ENCODE measurements around the gene SPIN3.
"Not testable (repeated sequence)": the region's sequence is repeated elsewhere in the genome, so short reads cannot be mapped to it uniquely, and the experiment has no call there.

SPIN3 gene

GRCh38 chrX:56978172-56978571 lies 17.2 kb downstream of the SPIN3 start:
- ChIA-PET CTCF (interaction anchor here (0.8 to 2.4 kb wide), 14 partner anchors 8 to 1072 kb away, joined by 3 to 29 read pairs (median 4); partner anchors contain the start of gene NBDY), POLR2A (no interaction called here)
- peak; percentile 50 for TF ChIP-seq CTCF (IDR thresholded peaks at IDR 0.05; ENCODE audit: control extremely low read depth, extremely low read depth, low read depth, missing control alignments)
- peak; percentile 39 for DNase-seq (ENCODE audit: extremely low spot score)

GRCh38 chrX:56975611-56976010 lies 19.7 kb downstream of the SPIN3 start:
- no peak for TF ChIP-seq CTCF (IDR thresholded peaks at IDR 0.05; ENCODE audit: control extremely low read depth, extremely low read depth, low read depth, missing control alignments)
- DNase-seq (ENCODE audit: extremely low spot score), result no peak
- ChIA-PET POLR2A (no interaction called here), CTCF (interaction anchor here (1.2 kb wide), 1 partner anchor 171 kb away, joined by 3 read pairs; no protein-coding TSS in a partner anchor)

- DNase-seq (ENCODE audit: extremely low spot score), result no peak
- ChIA-PET POLR2A (no interaction called here), CTCF (interaction anchor here (1.2 kb wide), 1 partner anchor 170 kb away, joined by 3 read pairs; no protein-coding TSS in a partner anchor)
- TF ChIP-seq CTCF (IDR thresholded peaks at IDR 0.05; ENCODE audit: control extremely low read depth, extremely low read depth, low read depth, missing control alignments), result no peak
These were observed 20.9 kb downstream of the SPIN3 start for GRCh38 chrX:56974408-56974807.

- CTCF ChIA-PET, result no interaction called here
- no peak for TF ChIP-seq CTCF (IDR thresholded peaks at IDR 0.05; ENCODE audit: control extremely low read depth, extremely low read depth, low read depth, missing control alignments)
- no peak for DNase-seq (ENCODE audit: extremely low spot score)
- POLR2A ChIA-PET, result no interaction called here
These were observed 25.8 kb downstream of the SPIN3 start for GRCh38 chrX:56969559-56969958.

GRCh38 chrX:56968980-56969379 lies 26.4 kb downstream of the SPIN3 start:
- CTCF ChIA-PET, result no interaction called here
- no peak for DNase-seq (ENCODE audit: extremely low spot score)
- TF ChIP-seq CTCF (IDR thresholded peaks at IDR 0.05; ENCODE audit: control extremely low read depth, extremely low read depth, low read depth, missing control alignments), result no peak
- POLR2A ChIA-PET, result no interaction called here

GRCh38 chrX:56963377-56963776 lies 32.0 kb downstream of the SPIN3 start:
- CTCF ChIA-PET, result interaction anchor here (0.8 kb wide), 1 partner anchor 491 kb away, joined by 3 read pairs; no protein-coding TSS in a partner anchor
- TF ChIP-seq CTCF (IDR thresholded peaks at IDR 0.05; ENCODE audit: control extremely low read depth, extremely low read depth, low read depth, missing control alignments), result no peak
- POLR2A ChIA-PET, result no interaction called here
- DNase-seq (ENCODE audit: extremely low spot score), result no peak

- TF ChIP-seq CTCF (IDR thresholded peaks at IDR 0.05; ENCODE audit: control extremely low read depth, extremely low read depth, low read depth, missing control alignments), result no peak
- CTCF ChIA-PET, result no interaction called here
- POLR2A ChIA-PET, result no interaction called here
- no peak for DNase-seq (ENCODE audit: extremely low spot score)
These were observed 47.6 kb downstream of the SPIN3 start for GRCh38 chrX:56947699-56948098.

- POLR2A ChIA-PET; DNase-seq (ENCODE audit: extremely low spot score); CTCF ChIA-PET: not testable (repeated sequence)
These were observed 49.1 kb downstream of the SPIN3 start for GRCh38 chrX:56946201-56946600.

- CTCF ChIA-PET; DNase-seq (ENCODE audit: extremely low spot score); POLR2A ChIA-PET: not testable (repeated sequence)
These were observed 50.1 kb downstream of the SPIN3 start for GRCh38 chrX:56945226-56945625.
